T1000 (cell line): ENCODE data around the gene ITM2B.

Experiments used
- DNase-seq: peaks from one replicate; lab custom pipeline; 2025; ENCODE audit warnings: mixed read lengths; lab: John Stamatoyannopoulos, UW

ITM2B gene

DNA sequence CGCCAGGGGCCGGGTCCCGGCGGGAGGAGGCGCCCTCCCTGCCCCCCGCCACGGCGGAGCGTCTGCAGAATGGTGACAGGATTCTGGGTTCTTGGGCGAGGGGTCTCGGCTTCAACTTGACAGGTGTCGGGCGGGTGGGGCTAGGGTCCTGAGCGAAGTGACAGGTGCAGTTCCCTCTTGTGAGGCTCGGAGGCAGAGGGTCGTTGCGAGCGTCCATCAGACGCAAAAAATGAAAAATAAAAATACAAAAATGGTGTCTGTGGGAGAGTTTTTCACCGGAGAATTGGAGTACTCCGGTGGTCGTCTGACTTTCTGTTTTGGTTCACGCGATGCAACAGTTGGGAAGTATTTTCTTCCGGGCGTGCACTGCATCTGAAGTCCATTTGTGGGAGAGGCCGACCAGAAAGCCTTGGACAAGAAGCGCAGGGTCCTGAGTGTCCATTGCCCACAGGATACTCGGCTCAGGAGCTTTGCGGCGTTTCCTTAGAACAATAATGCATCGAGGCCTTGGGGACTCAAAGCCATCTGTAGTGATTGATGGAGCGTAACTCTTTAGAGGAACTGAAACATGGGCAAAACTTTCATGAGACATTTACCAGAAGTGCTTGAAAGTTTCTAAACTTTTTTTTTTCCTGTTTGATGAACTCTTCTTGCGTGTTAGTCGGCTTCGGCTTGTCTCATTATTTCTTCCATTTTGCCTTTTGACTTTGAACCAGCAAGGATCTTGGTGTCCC lies 71.3 kb downstream of the ITM2B start:
- DNase-seq, result no peak

DNA sequence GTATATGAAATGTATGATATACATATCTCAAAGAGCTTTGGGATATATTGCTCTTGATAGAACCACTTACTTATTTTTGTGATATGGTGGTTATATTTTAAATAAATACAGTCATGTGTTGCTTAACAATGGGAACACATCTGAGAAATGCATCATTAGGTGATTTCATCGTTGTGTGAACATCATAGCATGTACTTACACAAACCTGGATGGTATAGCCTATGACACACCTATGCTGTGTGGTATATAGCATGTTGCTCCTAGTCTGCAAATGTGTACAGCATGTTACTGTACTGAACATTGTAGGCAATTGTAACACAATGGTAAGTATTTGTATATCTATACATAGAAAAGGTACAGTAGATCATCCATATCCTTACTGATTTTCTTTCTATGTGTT lies 78.2 kb downstream of the ITM2B start:
- DNase-seq, result no peak

DNA sequence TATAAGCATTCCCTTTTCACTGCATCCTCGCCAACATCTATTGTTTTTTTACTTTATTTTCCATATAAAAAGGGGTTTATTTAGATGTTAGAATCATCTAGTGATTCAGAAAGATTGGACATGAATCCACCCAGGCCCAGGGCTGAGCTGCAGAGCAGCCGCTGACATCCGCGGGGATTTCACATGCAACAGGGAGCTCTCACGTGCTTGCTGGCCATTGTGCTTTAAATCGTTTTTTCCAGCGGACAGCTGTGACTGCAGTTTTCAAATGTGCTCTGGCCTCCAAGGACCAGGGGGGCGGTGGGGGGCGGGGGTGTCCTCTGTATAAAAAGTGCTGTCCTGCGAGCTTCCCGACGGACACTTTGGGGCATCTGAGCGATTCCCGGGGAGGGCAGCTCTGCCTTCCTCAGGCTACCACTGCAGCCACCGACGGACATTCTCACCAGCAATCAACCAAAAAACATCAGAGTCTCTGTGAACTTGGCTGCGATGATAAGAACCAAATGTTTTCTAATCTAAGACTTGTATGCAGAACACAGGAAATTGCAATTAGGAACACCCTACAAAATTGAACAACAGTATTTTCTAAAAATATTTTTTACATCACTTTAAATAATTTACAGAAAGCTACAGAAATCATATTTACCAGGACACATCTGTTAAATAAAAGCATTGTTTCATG lies 83.1 kb downstream of the ITM2B start:
- DNase-seq, result no peak

DNA sequence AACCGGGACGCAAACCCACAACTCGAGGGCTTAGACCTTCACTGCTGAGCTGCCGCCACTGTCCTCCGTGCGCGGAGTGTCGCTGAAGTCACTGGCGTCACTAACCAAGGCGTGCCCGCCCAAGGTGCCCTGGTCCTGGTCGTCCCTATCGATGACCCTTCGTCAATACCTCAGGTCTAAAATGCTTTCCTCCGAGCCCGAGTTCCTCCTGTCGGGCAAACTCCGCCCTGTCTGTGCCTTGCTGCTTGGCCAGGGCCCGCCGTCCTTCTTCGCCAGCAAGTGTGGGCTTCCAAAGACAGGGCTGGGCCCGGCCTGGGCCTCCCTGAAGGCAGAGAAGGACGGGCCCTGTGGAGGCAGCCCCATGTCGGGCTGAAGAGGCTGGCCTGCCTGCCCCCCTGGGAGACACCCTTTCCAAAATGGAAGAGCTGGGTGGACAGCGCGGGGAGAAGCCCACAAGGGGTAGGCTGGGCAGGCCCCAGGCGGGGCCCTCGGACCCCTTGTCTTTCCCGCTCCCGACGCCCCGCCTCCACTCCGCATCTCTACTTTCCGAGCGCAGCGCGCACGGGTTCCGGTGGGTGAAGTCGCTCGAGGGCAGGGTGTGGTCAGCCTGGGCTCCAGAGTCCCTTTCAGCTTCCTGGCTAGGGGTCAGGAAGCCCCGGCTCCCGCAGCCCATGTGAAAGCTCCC lies 84.0 kb downstream of the ITM2B start:
- no peak for DNase-seq

DNA sequence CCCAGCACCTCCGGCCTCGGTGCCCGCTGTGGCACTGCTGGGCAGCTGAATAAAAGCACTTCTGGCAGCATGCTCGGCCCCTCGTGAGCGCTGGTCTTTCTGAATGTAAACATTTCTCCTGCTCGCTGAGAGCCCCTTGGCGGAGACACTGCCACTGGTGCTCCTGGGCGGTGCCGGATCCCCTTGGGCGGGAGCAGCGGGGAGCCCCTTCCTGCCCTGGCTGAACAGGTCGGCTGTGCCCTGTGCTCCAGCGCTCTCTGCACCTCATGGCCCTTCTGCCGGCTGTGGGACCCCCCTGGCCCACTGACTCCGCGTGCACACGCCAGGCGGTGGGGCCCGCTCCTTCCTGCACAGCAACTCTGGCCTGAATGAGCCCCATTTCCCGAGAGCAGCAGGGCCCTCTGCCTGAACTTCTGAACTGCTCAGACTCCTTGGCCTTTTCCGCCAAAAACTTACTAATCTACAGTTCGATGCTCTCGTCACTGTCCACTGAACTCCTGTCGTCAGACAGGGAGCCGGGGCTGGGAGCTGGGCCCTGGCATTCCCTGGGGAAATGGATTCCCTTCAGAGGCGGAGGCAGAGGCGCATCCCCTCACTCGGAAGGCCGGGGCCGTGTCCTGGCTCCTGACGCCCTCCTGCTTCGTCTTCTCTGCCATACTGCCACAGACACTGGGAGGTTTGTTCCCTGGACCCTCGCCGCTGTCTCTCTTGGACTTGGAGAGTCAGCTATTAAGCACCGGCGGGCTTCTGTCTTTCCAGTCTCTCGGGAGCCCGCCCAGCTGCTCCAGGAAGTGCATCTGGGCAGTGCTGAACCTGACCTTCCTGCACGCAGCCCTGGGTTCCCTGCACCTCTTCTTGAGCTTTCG lies 84.7 kb downstream of the ITM2B start:
- no peak for DNase-seq

DNA sequence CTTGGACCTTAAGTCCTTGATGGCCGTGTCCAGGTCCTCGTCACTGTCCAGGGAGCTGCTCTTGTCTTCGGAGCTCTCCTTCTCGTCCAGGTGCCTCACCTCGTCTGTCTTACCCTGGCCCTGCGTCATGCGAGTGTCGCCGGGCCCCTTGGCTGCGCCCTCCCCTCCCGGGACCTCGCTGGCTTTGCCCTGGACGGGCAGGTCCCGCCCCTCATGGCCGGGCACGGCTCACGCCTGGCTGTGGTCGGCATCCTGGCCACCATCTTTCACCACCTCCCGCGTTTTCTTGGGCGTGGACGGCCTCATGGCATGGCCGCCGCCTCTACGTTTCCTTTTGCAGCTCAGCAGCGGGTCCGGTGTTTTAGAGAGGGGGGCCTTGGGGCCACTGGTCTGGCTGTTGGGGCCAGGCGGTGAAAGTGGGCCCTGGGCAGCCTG lies 85.4 kb downstream of the ITM2B start:
- no peak for DNase-seq

- no peak for DNase-seq
These were observed 86.0 kb downstream of the ITM2B start for GRCh38 chr13:48318821-48319511.
